Nephron (organoid): ENCODE measurements around the gene ZNF101.
"Not testable (repeated sequence)": the region's sequence is repeated elsewhere in the genome, so short reads cannot be mapped to it uniquely, and the experiment has no call there.

Experiments
- H3K27ac Mint-ChIP-seq, 3 experiments: 2 replicates each; pipeline ENCODE4 v1.8.0; 2020; ENCODE audit warnings: mixed read lengths in 3 of 3, mild to moderate bottlenecking in 2 of 3, moderate library complexity in 1 of 3
- H3K27me3 Mint-ChIP-seq: 2 replicates; pipeline ENCODE4 v1.8.0; 2021; ENCODE audit warnings: low read depth, mild to moderate bottlenecking, moderate library complexity, mixed read lengths
- H3K36me3 Mint-ChIP-seq: 2 replicates; pipeline ENCODE4 v1.8.0; 2020; ENCODE audit warnings: low read depth, mixed read lengths
- H3K4me1 Mint-ChIP-seq: 2 replicates; pipeline ENCODE4 v1.8.0; 2020; ENCODE audit warnings: mixed read lengths
- H3K4me3 Mint-ChIP-seq, 3 experiments: 2 replicates each; pipeline ENCODE4 v1.8.0; 2020; ENCODE audit warnings: mild to moderate bottlenecking in 3 of 3, mixed read lengths in 3 of 3, moderate library complexity in 2 of 3
- H3K9me3 Mint-ChIP-seq: 2 replicates; pipeline ENCODE4 v1.8.0; 2020; ENCODE audit warnings: mixed read lengths
- CTCF ChIP-seq, 3 experiments: fragments of 200-600 bp; sonication (generic); IDR thresholded peaks; one replicate each; pipeline ENCODE4 v1.5.0; 2021; ENCODE audit warnings: antibody characterized with exemption in 3 of 3; ENCODE audit not compliant: unreplicated experiment in 3 of 3

The ZNF101 gene

GRCh38 chr19:19661141-19661674 is 7.4 kb upstream of the ZNF101 start:
- Mint-ChIP-seq H3K27ac (peak overlapping the region in 1 of 3 experiments; percentile 68), H3K4me1 (peaks cover 20% of the 10 kb centered on the region), H3K9me3 (no peaks in the 10 kb centered on the region), H3K36me3 (peaks cover 20% of the 10 kb centered on the region), H3K27me3 (no peaks in the 10 kb centered on the region), H3K4me3 (peak overlapping the region; percentile 92 to 95 (median 94))
- no peak for TF ChIP-seq CTCF (IDR thresholded peaks at IDR 0.05; ENCODE audit: unreplicated experiment in 3 of 3)

GRCh38 chr19:19661675-19662251 is 6.9 kb upstream of the ZNF101 start:
- H3K36me3 Mint-ChIP-seq: peaks cover 18% of the 10 kb centered on the region
- H3K4me1 Mint-ChIP-seq: peaks cover 20% of the 10 kb centered on the region
- H3K27me3 Mint-ChIP-seq: no peaks in the 10 kb centered on the region
- peak overlapping the region; percentile 92 to 95 (median 94) for H3K4me3 Mint-ChIP-seq
- no peak for TF ChIP-seq CTCF (IDR thresholded peaks at IDR 0.05; ENCODE audit: unreplicated experiment in 3 of 3)
- H3K9me3 Mint-ChIP-seq: no peaks in the 10 kb centered on the region
- peak overlapping the region in 1 of 3 experiments; percentile 48 for H3K27ac Mint-ChIP-seq

- Mint-ChIP-seq H3K36me3 (peaks cover 14% of the 10 kb centered on the region), H3K4me3 (peak overlapping the region; percentile 92 to 95 (median 94)), H3K27me3 (no peaks in the 10 kb centered on the region), H3K27ac (peak overlapping the region; percentile 54 to 90 (median 79)), H3K4me1 (peaks cover 20% of the 10 kb centered on the region), H3K9me3 (no peaks in the 10 kb centered on the region)
- TF ChIP-seq CTCF (IDR thresholded peaks at IDR 0.05; ENCODE audit: unreplicated experiment in 3 of 3): no peak
Measured at GRCh38 chr19:19662344-19662743, 6.3 kb upstream of the ZNF101 start.

- Mint-ChIP-seq H3K4me3 (peak overlapping the region; percentile 92 to 95 (median 94)), H3K9me3 (no peaks in the 10 kb centered on the region), H3K27ac (peak overlapping the region; percentile 54 to 90 (median 79)), H3K27me3 (no peaks in the 10 kb centered on the region), H3K36me3 (peaks cover 10% of the 10 kb centered on the region), H3K4me1 (peaks cover 20% of the 10 kb centered on the region)
- no peak for TF ChIP-seq CTCF (IDR thresholded peaks at IDR 0.05; ENCODE audit: unreplicated experiment in 3 of 3)
Measured at GRCh38 chr19:19662871-19663255, 5.8 kb upstream of the ZNF101 start.

- Mint-ChIP-seq H3K27ac (peak within 1 kb of the TSS; percentile 87 to 95 (median 93)), H3K27me3 (no peaks in the 10 kb centered on the region), H3K4me1 (peaks cover 20% of the 10 kb centered on the region), H3K36me3 (peaks cover 5% of the 10 kb centered on the region), H3K4me3 (peak within 1 kb of the TSS; percentile 92 to 95 (median 94)), H3K9me3 (no peaks in the 10 kb centered on the region)
- TF ChIP-seq CTCF (IDR thresholded peaks at IDR 0.05; ENCODE audit: unreplicated experiment in 3 of 3): no peak
Measured at GRCh38 chr19:19663256-19664120, 5.2 kb upstream of the ZNF101 start, which contains the start of gene ATP13A1. ATP13A1 (minus strand) TSS chr19:19663676; CDS start chr19:19663666, 10 bp downstream.

- not testable (repeated sequence) for H3K27me3 Mint-ChIP-seq, H3K36me3 Mint-ChIP-seq, H3K9me3 Mint-ChIP-seq, H3K27ac Mint-ChIP-seq
- Mint-ChIP-seq H3K4me1 (peaks cover 24% of the 10 kb centered on the region), H3K4me3 (peak overlapping the region; percentile 49 to 59 (median 54))
Measured at GRCh38 chr19:19665420-19665948, 3.2 kb upstream of the ZNF101 start.
